Stimulated activated CD4-positive, alpha-beta T cell treated with anti-CD3 and anti-CD28 coated beads, Interleukin-1b, Interleukin-23, amount 100 ng/mL, for 4 hours (primary cell): Measurements from ENCODE around the gene ANKRD50.

Source experiments
- DNase-seq, 2 donors: peaks; one replicate each; pipeline ENCODE4 v3.0.0-alpha.2; 2020; ENCODE audit warnings: low read depth in 2 of 2

ANKRD50 gene

DNA sequence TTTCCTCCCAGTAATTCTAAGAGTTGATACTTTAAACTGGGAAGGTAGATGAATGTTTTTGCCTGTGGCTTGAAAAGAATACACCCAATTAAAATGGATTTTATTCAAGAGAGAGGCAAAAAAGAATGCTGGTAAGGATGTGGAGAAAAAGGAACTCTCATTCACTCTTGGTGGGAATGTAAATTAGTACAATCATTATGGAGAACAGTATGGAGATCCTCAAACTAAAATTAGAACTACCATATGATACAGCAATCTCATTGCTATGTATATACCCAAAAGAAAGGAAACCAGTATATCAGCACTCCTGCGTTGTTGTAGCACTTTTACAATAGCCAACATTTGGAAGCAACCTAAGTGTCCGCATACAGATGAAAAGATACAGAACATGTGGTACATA lies 75.2 kb downstream of the ANKRD50 start:
- no peak for DNase-seq

DNA sequence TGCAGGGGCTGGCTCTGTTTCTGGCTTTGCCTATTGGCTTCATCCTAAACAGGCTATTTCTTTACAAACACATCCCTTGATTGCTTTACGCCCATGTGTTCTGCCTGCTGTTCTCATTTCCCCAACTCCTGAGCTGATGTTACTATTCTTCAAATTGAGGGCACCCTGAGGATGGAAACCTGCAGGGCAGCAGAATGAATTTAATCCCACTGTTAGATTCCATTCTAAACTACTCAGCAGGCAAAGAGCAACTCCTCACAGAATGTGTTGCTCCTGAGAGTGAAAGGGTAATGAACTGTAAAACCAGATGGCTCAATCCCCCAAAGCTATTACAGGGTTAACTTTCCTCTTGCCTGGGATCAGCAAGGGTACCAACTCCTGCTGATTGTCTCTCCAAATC lies 75.7 kb downstream of the ANKRD50 start:
- DNase-seq: no peak

GRCh38 chr4:124635331-124635730 lies 77.2 kb downstream of the ANKRD50 start:
- no peak for DNase-seq

DNA sequence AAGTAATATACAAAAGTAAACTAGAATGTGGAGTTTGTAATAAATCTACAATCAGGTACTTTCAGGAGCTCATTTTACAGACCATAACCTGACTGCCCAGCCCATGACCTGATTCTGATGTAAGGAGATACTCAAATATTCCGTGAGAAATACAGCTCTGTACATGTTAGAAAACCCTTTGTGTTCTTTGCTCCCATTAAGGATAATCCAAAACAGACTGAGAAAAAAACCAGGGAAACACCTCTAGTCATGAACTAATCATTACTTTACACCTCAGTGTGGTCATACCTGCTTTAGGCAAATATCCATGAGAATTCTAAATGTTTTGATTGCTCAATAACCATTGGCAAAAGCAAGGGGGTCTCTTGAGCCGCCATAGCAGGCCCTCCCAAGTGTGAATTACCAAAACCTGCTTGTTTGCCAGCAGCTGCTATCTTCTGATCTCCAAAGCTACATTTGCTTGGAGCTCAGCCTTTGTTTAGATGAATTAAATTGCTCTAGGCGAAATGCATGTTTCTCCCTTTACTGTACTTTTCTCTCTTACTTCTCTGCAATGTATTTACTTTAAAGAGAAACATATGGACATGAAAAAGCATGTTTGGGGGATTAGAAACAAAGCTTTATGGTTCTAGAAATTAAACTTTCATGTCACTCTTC lies 79.1 kb downstream of the ANKRD50 start:
- no peak for DNase-seq

GRCh38 chr4:124632439-124632838 lies 80.1 kb downstream of the ANKRD50 start:
- no peak for DNase-seq

DNA sequence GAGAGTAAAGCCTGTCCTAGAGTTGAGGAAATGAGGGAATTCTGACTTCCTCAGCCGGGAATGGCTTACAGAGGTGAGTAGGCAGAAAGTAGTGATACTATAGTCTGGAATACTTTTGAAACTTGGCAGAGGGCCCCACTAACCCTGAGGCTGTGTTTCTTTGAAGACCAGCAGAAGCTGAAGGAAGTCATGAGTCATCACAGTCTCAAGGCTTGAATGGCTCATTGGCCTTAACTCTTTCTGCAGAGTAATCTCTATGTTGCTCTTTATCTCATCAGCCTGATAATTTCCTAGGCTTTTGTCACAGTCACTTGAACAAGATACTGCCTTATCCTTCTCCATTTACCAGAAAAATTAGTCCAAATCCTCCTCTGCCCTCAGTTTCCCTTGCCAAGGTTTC lies 80.8 kb downstream of the ANKRD50 start:
- no peak for DNase-seq

DNA sequence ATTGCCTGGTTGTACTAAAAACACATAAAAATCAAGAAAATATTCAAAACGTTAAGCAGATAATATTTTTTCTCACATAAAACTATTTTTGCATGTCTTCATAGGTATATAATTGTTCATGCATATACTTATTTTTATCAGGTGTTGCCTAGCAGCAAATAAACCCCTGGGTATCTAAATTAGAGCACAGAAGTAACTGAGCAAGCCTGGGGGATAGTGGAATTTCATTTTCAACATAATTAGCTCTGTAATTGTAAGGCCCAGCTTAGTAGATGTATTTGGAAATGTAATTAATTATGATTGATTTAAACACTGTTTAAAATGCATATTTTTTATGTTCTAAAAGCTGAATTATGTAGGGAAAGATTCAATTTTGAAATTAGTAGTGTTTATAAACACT lies 82.9 kb downstream of the ANKRD50 start:
- DNase-seq: no peak
